Measurements from ENCODE around the gene ALDH4A1. TPM values are rescaled to one million over a fixed set of nuclear protein-coding genes. Genes with fewer than 3 reads are reported as not detected.

ALDH4A1 gene
- total and polyA plus RNA-seq, 2 of the 4 experiments (the other 2 are of a cell fraction): 8.6 to 21.1 TPM

DNA sequence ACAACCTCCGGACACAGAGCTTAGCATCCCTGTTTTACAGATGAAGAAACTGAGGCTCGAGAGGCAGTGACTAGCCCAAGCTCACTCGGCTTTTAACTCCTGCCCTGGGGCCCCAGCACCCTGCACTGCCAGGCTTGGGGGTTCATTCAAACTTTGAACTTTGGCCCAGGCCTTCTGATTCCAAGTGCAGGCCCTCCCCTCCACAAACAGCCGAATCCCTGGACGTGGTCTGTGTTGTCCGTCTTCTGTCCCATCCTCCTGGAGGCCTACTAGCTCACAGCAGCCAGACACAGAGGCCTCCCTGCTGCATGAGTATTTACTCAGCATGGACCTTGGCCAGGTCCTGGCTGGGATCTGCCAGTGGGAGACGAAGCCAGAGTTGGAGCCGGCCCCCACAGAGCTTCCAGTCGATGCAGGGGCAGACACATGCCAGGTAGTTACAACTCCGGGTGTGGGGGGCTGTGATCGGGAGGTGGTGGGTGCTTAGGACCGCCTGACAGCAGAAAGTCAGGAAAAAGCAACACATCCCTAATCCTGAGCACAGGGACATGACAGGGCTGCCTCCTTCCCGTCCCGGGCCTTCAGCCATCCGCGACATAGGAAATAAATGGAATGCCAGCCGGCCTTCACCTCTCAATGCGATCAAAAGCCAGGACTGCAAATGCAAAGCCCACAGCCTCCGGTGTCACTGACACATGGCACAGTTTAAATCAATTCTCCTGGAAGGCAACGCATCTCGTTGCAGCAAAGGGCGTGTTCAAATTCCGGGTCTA, 46.7 kb upstream of the ALDH4A1 start:
- H3K18ac ChIP-seq (ENCODE audit: low read depth, low read length): peak overlapping the region; percentile 84
- POLR2A ChIA-PET (ENCODE audit: unreplicated experiment): no interaction called here
- H2AFZ ChIP-seq (replicated peaks; ENCODE audit: low read length, poor library complexity): peak overlapping the region; percentile 91
- WGBS, 2 experiments (ENCODE audit: extremely low coverage in 2 of 2, insufficient read length in 1 of 2): 53% methylated on average over 7 of the region's 23 CpGs; no CpG with 5 or more reads in 1 of the 2 experiments
- in situ Hi-C loops (cut with MboI; ENCODE audit: low sequenced_read_pairs): no loop called here
- CTCF ChIA-PET: interaction anchor here (0.6 to 1.5 kb wide), 2 partner anchors 13 to 42 kb away, joined by 4 to 8 read pairs; no protein-coding TSS in a partner anchor
- peak overlapping the region; percentile 75 for H4K5ac ChIP-seq (ENCODE audit: low read depth, low read length)
- peak overlapping the region; percentile 97 for H4K91ac ChIP-seq (ENCODE audit: insufficient read depth, low read depth, low read length)
- BruUV-seq (replicated peaks): no TSS peak
- H3K4me1 ChIP-seq (ENCODE audit: control insufficient read depth, insufficient read depth, low read length): peaks cover 59% of the 10 kb centered on the region
- dilution Hi-C loops (cut with HindIII; ENCODE audit: low sequenced_read_pairs, unreplicated experiment): no loop called here
- peak overlapping the region; percentile 96; the same call in 2 of the 3 replicates for H2BK15ac ChIP-seq (ENCODE audit: low read depth, low read length)
- H2BK20ac ChIP-seq (ENCODE audit: low read depth, low read length): peak overlapping the region; percentile 97
- no peak overlapping the region; the same call in 1 of the 2 replicates for H3K4me3 ChIP-seq (ENCODE audit: insufficient read depth, low read depth, low read length)
- H3K4me2 ChIP-seq (ENCODE audit: low read depth, low read length): peak overlapping the region; percentile 70
- H3K9me1 ChIP-seq (ENCODE audit: insufficient read depth, low read length): peaks cover 29% of the 10 kb centered on the region
- H3K4ac ChIP-seq (ENCODE audit: low read depth, low read length): peak overlapping the region; percentile 100
- peak overlapping the region; percentile 99 for H2BK120ac ChIP-seq (ENCODE audit: low read depth, low read length)
- H3K23ac ChIP-seq (ENCODE audit: low read depth, low read length): peak overlapping the region; percentile 99
- H3K27ac ChIP-seq (ENCODE audit: insufficient read depth, low read length): peak overlapping the region; percentile 93
- peak overlapping the region; percentile 81 to 98 for H4K8ac ChIP-seq (ENCODE audit: low read depth in 2 of 2, low read length in 2 of 2)
- intact Hi-C loops (cut with micrococcal nuclease): no loop called here
- ATAC-seq (ENCODE audit: low read depth) (peak; percentile 38), DNase-seq (peak; percentile 71)
- peak overlapping the region; percentile 19 for H3K9ac ChIP-seq (ENCODE audit: low read depth, low read length)
- H3K36me3 ChIP-seq (ENCODE audit: control insufficient read depth, insufficient read depth, low read length): no peaks in the 10 kb centered on the region
- peak overlapping the region; percentile 92 for H2BK5ac ChIP-seq (ENCODE audit: low read depth, low read length, poor library complexity, severe bottlenecking)
- peak overlapping the region; percentile 42 for H3K56ac ChIP-seq (ENCODE audit: extremely low read depth, insufficient read depth, low read length)
- peak overlapping the region; percentile 100 for H2AK5ac ChIP-seq (ENCODE audit: low read depth, low read length)
- H3K79me1 ChIP-seq (ENCODE audit: low read depth in 1 of 2, low read length in 2 of 2): peaks cover 13 to 87% of the 10 kb centered on the region in 2 experiments; a peak in 3 of 4 replicates
- H3K27me3 ChIP-seq (ENCODE audit: control insufficient read depth, insufficient read depth, low read length): no peaks in the 10 kb centered on the region
- H2AK9ac ChIP-seq (replicated peaks; ENCODE audit: low read depth, low read length, poor library complexity): peak overlapping the region; percentile 93
- no peaks in the 10 kb centered on the region for H3K9me3 ChIP-seq (ENCODE audit: control insufficient read depth, insufficient read depth, low read length)
- peak overlapping the region; percentile 97 for H3K14ac ChIP-seq (replicated peaks; ENCODE audit: low read depth, low read length)
- peaks cover 7% of the 10 kb centered on the region for H4K20me1 ChIP-seq (ENCODE audit: insufficient read depth, low read length)
- TF ChIP-seq MAZ (IDR thresholded peaks at IDR 0.05; ENCODE audit: borderline replicate concordance, low read depth, low read length) (no peak), CEBPB (IDR thresholded peaks at IDR 0.05; ENCODE audit: low read depth, low read length) (no peak), RFX5 (IDR thresholded peaks at IDR 0.05; ENCODE audit: low read depth, low read length) (no peak), MAFK (IDR thresholded peaks at IDR 0.05; ENCODE audit: low read depth, low read length) (no peak), POLR2A (IDR thresholded peaks at IDR 0.05; ENCODE audit: low read depth, low read length) (no peak), CHD1 (IDR thresholded peaks at IDR 0.05; ENCODE audit: low read depth, low read length) (no peak), RCOR1 (IDR thresholded peaks at IDR 0.05; ENCODE audit: insufficient replicate concordance, low read length) (no peak), SMC3 (IDR thresholded peaks at IDR 0.05; ENCODE audit: low read depth, low read length) (no peak), BHLHE40 (IDR thresholded peaks at IDR 0.05; ENCODE audit: low read depth, low read length) (no peak), RAD21 (IDR thresholded peaks at IDR 0.05; ENCODE audit: low read length) (no peak), MXI1 (IDR thresholded peaks at IDR 0.05; ENCODE audit: borderline replicate concordance, low read depth, low read length) (no peak)
- TF ChIP-seq, protein P1, sequence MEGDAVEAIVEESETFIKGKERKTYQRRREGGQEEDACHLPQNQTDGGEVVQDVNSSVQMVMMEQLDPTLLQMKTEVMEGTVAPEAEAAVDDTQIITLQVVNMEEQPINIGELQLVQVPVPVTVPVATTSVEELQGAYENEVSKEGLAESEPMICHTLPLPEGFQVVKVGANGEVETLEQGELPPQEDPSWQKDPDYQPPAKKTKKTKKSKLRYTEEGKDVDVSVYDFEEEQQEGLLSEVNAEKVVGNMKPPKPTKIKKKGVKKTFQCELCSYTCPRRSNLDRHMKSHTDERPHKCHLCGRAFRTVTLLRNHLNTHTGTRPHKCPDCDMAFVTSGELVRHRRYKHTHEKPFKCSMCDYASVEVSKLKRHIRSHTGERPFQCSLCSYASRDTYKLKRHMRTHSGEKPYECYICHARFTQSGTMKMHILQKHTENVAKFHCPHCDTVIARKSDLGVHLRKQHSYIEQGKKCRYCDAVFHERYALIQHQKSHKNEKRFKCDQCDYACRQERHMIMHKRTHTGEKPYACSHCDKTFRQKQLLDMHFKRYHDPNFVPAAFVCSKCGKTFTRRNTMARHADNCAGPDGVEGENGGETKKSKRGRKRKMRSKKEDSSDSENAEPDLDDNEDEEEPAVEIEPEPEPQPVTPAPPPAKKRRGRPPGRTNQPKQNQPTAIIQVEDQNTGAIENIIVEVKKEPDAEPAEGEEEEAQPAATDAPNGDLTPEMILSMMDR (conservative IDR thresholded peaks at IDR 0.05; ENCODE audit: low read depth, low read length): no peak
- TF ChIP-seq, protein P2, sequence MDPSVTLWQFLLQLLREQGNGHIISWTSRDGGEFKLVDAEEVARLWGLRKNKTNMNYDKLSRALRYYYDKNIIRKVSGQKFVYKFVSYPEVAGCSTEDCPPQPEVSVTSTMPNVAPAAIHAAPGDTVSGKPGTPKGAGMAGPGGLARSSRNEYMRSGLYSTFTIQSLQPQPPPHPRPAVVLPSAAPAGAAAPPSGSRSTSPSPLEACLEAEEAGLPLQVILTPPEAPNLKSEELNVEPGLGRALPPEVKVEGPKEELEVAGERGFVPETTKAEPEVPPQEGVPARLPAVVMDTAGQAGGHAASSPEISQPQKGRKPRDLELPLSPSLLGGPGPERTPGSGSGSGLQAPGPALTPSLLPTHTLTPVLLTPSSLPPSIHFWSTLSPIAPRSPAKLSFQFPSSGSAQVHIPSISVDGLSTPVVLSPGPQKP (IDR thresholded peaks at IDR 0.05; ENCODE audit: borderline replicate concordance, low read depth, low read length): no peak
- TF ChIP-seq, protein P3, sequence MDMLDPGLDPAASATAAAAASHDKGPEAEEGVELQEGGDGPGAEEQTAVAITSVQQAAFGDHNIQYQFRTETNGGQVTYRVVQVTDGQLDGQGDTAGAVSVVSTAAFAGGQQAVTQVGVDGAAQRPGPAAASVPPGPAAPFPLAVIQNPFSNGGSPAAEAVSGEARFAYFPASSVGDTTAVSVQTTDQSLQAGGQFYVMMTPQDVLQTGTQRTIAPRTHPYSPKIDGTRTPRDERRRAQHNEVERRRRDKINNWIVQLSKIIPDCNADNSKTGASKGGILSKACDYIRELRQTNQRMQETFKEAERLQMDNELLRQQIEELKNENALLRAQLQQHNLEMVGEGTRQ (IDR thresholded peaks at IDR 0.05; ENCODE audit: low read depth, low read length): no peak
